ENCODE data around the gene TMIGD1. TPM values are rescaled to one million over a fixed set of nuclear protein-coding genes. Genes with fewer than 3 reads are reported as not detected.

The TMIGD1 gene
- total and polyA plus RNA-seq, 2 of the 13 experiments (the other 11 are each of a cell fraction or from before 2014, with no cell fraction given), result not detected

DNA sequence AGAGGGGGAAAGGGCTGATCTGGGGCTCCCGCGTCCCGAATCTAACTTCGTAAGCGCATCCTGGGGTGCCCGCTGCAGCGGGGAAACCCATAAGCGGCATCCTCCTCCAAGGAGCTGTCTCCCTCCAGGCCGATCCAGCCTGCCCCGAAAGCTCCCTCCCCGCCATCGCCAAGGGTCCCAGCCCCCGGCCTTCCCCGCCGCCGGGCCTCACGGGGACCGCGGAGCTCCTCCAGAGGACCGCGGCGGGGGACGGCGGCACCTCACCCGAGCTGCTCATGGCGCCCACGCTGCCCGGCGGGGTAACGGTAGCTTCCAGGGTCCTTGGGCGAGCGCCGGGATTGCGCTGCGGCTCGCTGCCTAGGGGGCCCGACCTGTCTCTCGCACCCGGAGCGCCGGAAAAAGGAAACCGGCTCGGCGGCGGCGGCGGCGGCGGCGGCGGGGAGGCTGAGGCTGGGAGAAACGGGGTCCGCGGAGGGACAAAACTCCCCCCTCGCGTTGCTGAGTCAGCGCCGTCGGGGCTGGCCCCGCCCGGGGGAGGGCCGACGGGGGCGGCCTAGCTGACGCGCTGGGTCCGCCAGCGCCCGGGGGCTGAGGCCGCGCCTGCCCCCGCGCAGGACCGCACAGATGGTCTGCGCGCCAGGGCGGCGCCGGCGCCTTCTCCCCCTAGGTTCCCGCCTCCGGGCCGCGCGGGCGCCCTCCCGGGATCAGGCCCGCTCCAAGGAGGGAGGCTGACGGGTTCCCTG is 42.1 kb downstream of the TMIGD1 start, which contains the start of gene BLMH (continued):
- 0 out of 2 replicates have a peak, but pooled peaks have one; percentile 11 for TF ChIP-seq ZNF33B (CRISPR knock-in tag; IDR thresholded peaks at IDR 0.05)
- no peak for TF ChIP-seq TCF12 (IDR thresholded peaks at IDR 0.05)
- no peak for TF ChIP-seq TCF12 (CRISPR knock-in tag; IDR thresholded peaks at IDR 0.05)
- peak; percentile 81 to 87 for TF ChIP-seq MAFK (conservative IDR thresholded peaks at IDR 0.05 in 1 of 2, IDR thresholded peaks at IDR 0.05 in 1 of 2; ENCODE audit: low read length in 2 of 2)
- TF ChIP-seq TAF1 (CRISPR knock-in tag; IDR thresholded peaks at IDR 0.05), result peak; percentile 41; the same call in 1 of the 2 replicates
- TF ChIP-seq KLF6 (CRISPR knock-in tag; IDR thresholded peaks at IDR 0.05), result no peak
- no peak for TF ChIP-seq SNAPC2 (CRISPR knock-in tag; IDR thresholded peaks at IDR 0.05)
- TF ChIP-seq PITX1 (CRISPR knock-in tag; IDR thresholded peaks at IDR 0.05), result no peak
- TF ChIP-seq, protein P1, sequence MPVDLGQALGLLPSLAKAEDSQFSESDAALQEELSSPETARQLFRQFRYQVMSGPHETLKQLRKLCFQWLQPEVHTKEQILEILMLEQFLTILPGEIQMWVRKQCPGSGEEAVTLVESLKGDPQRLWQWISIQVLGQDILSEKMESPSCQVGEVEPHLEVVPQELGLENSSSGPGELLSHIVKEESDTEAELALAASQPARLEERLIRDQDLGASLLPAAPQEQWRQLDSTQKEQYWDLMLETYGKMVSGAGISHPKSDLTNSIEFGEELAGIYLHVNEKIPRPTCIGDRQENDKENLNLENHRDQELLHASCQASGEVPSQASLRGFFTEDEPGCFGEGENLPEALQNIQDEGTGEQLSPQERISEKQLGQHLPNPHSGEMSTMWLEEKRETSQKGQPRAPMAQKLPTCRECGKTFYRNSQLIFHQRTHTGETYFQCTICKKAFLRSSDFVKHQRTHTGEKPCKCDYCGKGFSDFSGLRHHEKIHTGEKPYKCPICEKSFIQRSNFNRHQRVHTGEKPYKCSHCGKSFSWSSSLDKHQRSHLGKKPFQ (CRISPR knock-in tag; IDR thresholded peaks at IDR 0.05; ENCODE audit: insufficient replicate concordance), result peak; percentile 50
- peak; percentile 88 for TF ChIP-seq MAFG (CRISPR knock-in tag; IDR thresholded peaks at IDR 0.05)
- peak; percentile 52; the same call in 1 of the 2 replicates for TF ChIP-seq MAF1 (CRISPR knock-in tag; IDR thresholded peaks at IDR 0.05; ENCODE audit: borderline replicate concordance)
- TF ChIP-seq YEATS2 (CRISPR knock-in tag; IDR thresholded peaks at IDR 0.05; ENCODE audit: borderline replicate concordance), result no peak
- TF ChIP-seq ZNF790 (CRISPR knock-in tag; IDR thresholded peaks at IDR 0.05; ENCODE audit: borderline replicate concordance), result peak; percentile 23; the same call in 1 of the 2 replicates
- TF ChIP-seq FOSL2 (CRISPR knock-in tag; IDR thresholded peaks at IDR 0.05), result peak; percentile 71
- no peak for TF ChIP-seq ZNF598 (CRISPR knock-in tag; IDR thresholded peaks at IDR 0.05; ENCODE audit: borderline replicate concordance)
- no peak for TF ChIP-seq MIER2 (CRISPR knock-in tag; IDR thresholded peaks at IDR 0.05)
- TF ChIP-seq HNF4G (IDR thresholded peaks at IDR 0.05; ENCODE audit: borderline replicate concordance, low read depth, low read length), result peak; percentile 11; the same call in 1 of the 2 replicates
- TF ChIP-seq HNF4G (CRISPR knock-in tag; IDR thresholded peaks at IDR 0.05; ENCODE audit: borderline replicate concordance, low read depth), result no peak
- TF ChIP-seq, protein P2, sequence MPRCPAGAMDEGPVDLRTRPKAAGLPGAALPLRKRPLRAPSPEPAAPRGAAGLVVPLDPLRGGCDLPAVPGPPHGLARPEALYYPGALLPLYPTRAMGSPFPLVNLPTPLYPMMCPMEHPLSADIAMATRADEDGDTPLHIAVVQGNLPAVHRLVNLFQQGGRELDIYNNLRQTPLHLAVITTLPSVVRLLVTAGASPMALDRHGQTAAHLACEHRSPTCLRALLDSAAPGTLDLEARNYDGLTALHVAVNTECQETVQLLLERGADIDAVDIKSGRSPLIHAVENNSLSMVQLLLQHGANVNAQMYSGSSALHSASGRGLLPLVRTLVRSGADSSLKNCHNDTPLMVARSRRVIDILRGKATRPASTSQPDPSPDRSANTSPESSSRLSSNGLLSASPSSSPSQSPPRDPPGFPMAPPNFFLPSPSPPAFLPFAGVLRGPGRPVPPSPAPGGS (CRISPR knock-in tag; IDR thresholded peaks at IDR 0.05), result 0 out of 2 replicates have a peak, but pooled peaks have one; percentile 50
- TF ChIP-seq, protein P3, sequence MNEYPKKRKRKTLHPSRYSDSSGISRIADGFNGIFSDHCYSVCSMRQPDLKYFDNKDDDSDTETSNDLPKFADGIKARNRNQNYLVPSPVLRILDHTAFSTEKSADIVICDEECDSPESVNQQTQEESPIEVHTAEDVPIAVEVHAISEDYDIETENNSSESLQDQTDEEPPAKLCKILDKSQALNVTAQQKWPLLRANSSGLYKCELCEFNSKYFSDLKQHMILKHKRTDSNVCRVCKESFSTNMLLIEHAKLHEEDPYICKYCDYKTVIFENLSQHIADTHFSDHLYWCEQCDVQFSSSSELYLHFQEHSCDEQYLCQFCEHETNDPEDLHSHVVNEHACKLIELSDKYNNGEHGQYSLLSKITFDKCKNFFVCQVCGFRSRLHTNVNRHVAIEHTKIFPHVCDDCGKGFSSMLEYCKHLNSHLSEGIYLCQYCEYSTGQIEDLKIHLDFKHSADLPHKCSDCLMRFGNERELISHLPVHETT (CRISPR knock-in tag; conservative IDR thresholded peaks at IDR 0.05), result peak; percentile 25; the same call in 1 of the 2 replicates
- no peak for TF ChIP-seq ZFP36L1 (CRISPR knock-in tag; IDR thresholded peaks at IDR 0.05)
- peak; percentile 52; the same call in 1 of the 2 replicates for TF ChIP-seq SALL1 (CRISPR knock-in tag; IDR thresholded peaks at IDR 0.05)
- TF ChIP-seq, protein P4, sequence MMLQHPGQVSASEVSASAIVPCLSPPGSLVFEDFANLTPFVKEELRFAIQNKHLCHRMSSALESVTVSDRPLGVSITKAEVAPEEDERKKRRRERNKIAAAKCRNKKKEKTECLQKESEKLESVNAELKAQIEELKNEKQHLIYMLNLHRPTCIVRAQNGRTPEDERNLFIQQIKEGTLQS (CRISPR knock-in tag; IDR thresholded peaks at IDR 0.05), result 0 out of 2 replicates have a peak, but pooled peaks have one; percentile 45
- TF ChIP-seq ZSCAN31 (CRISPR knock-in tag; IDR thresholded peaks at IDR 0.05; ENCODE audit: low read depth), result peak; percentile 65
- peak; percentile 99 for TF ChIP-seq ZNF777 (CRISPR knock-in tag; IDR thresholded peaks at IDR 0.05)
- peak; percentile 70 for TF ChIP-seq AGO2 (optimal IDR thresholded peaks at IDR 0.05; ENCODE audit: low read depth, low read length)
- TF ChIP-seq NCOA1 (CRISPR knock-in tag; IDR thresholded peaks at IDR 0.05), result peak; percentile 12; the same call in 1 of the 2 replicates
